H1 (cell line): ENCODE data around the gene HERC3. TPM values are rescaled to one million over a fixed set of nuclear protein-coding genes. Genes with fewer than 3 reads are reported as not detected.

Experiments
- BACH1 ChIP-seq: IDR thresholded peaks from 2 replicates; pipeline ENCODE4 v1.6.1; 2012; ENCODE audit warnings: low read length, improper control_type of control experiment
- CEBPB ChIP-seq: IDR thresholded peaks from 2 replicates; pipeline ENCODE4 v1.6.1; 2012; ENCODE audit warnings: low read depth, low read length
- CHD7 ChIP-seq: fragments of 300-600 bp; sonication (generic); IDR thresholded peaks from 2 replicates; pipeline ENCODE4 v1.7.1; 2012; ENCODE audit warnings: low read length, moderate library complexity, mild to moderate bottlenecking, inconsistent platforms; ENCODE audit not compliant: insufficient replicate concordance
- CREB1 ChIP-seq: IDR thresholded peaks from 2 replicates; pipeline ENCODE4 v1.6.1; 2012; ENCODE audit warnings: inconsistent platforms
- EZH2 ChIP-seq: fragments of 200-600 bp; sonication (generic); IDR thresholded peaks from 2 replicates; pipeline ENCODE4 v1.7.1; 2012; ENCODE audit warnings: low read depth, mild to moderate bottlenecking, moderate library complexity, low read length, inconsistent platforms; ENCODE audit not compliant: severe bottlenecking
- JUN ChIP-seq: IDR thresholded peaks from 2 replicates; pipeline ENCODE4 v1.6.1; 2011; ENCODE audit warnings: low read depth, mild to moderate bottlenecking, improper control_type of control experiment, low read length
- POLR2A ChIP-seq, 2 experiments: IDR thresholded peaks; 1 replicate in 1 of 2; 2 replicates in 1 of 2; pipeline ENCODE4 v1.6.1; 2011; ENCODE audit warnings: low read depth in 2 of 2, low read length in 2 of 2, mild to moderate bottlenecking in 2 of 2; ENCODE audit errors: control extremely low read depth in 1 of 2
- RFX5 ChIP-seq: IDR thresholded peaks from 2 replicates; pipeline ENCODE4 v1.6.1; 2011; ENCODE audit warnings: low read depth, low read length, improper control_type of control experiment, borderline replicate concordance
- SUZ12 ChIP-seq: fragments of 200-600 bp; sonication (generic); IDR thresholded peaks from 2 replicates; pipeline ENCODE4 v1.6.1; 2012; ENCODE audit warnings: mild to moderate bottlenecking, inconsistent platforms, low read length, moderate library complexity, mixed read lengths
- TAF7 ChIP-seq: optimal IDR thresholded peaks from 2 replicates; pipeline ENCODE3; 2011; ENCODE audit warnings: low read depth, mild to moderate bottlenecking, inconsistent platforms, low read length, moderate library complexity, borderline replicate concordance
- ZNF274 ChIP-seq: IDR thresholded peaks from 2 replicates; pipeline ENCODE4 v1.7.0; 2012; ENCODE audit warnings: low read length, borderline replicate concordance; ENCODE audit errors: extremely low read depth
- polyA plus RNA-seq, 7 experiments: library from polyadenylated mRNA; depleted of rRNA in 3 of 7; stranded (reverse) in 5 of 7; unstranded in 2 of 7; fragments of >200 nt in 5 of 7; fragments of 200-250 nt in 2 of 7; gene quantifications; 1 replicate in 5 of 7; 2 replicates in 1 of 7; 4 replicates in 1 of 7; pipeline versions ENCODE4 v1.2.1 to v1.2.3, GENCODE V29; 2011 to 2013; ENCODE audit warnings: missing spikeins in 2 of 7, mixed read lengths in 2 of 7
- total RNA-seq: library from RNA; stranded (reverse); fragmentation: NEBNext Ultra II Directional; extraction: Animal tissue kit (Norgen Biotek cat#: 25700); gene quantifications from 2 replicates; pipeline ENCODE4 v1.2.1, GENCODE V29; 2021

The HERC3 gene
- total and polyA plus RNA-seq, 2 of the 8 experiments (the other 6 are each of a cell fraction or from before 2014, with no cell fraction given): 1.4 to 5.7 TPM

DNA sequence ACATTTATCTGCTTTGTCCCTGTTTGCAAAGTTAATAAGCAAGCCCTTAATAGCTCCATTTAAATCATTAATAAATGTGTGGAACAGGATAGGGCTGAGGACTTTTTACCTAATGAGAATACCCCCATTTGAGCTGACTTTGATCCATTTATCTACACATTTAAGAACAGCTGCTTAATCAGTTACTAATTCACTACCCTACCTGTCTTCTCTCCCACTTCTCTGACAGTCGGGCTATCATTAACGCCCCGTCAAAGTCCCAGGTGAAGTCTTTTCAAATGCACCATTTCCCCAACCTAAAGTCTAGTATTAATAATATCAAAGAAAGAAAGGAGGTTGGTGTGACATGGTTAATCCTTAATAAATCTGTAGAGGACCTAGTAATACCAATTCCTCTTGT, 162.5 kb downstream of the HERC3 start (continued):
- no peak for TF ChIP-seq CHD7
- TF ChIP-seq TAF7: no peak
- TF ChIP-seq CEBPB: no peak
- no peak for TF ChIP-seq POLR2A (IDR thresholded peaks at IDR 0.05; ENCODE audit: control extremely low read depth in 1 of 2, low read depth in 2 of 2, low read length in 2 of 2)
- no peak for TF ChIP-seq RFX5
- no peak for TF ChIP-seq CREB1
- TF ChIP-seq JUN: no peak
- TF ChIP-seq EZH2: no peak
- TF ChIP-seq BACH1: no peak
- no peak for TF ChIP-seq ZNF274
- TF ChIP-seq SUZ12: no peak
